A549 (cell line): Measurements from ENCODE around the gene RNF113A. TPM values are rescaled to one million over a fixed set of nuclear protein-coding genes. Genes with fewer than 3 reads are reported as not detected.

ENCODE experiments used
- ATAC-seq, 2 experiments: fragments of 200-7000 bp in 1 of 2; fragments of >200 bp in 1 of 2; cut with Nextera tagmentation in 1 of 2; cut with Tn5 transposase in 1 of 2; 3 replicates each; pipeline versions ENCODE4 v1.8.0 to v1.9.1; 2018 to 2020; ENCODE audit warnings: mild to moderate bottlenecking in 1 of 2, moderate library complexity in 1 of 2
- CTCF ChIA-PET: fragments of 300-600 bp; sonication (Branson Sonifier 250); formaldehyde crosslinking; extraction: SDS; loops from one replicate; lab custom pipeline; 2021; ENCODE audit warnings: antibody characterized with exemption, inconsistent platforms; lab: Yijun Ruan, JAX
- POLR2A ChIA-PET: fragments of 350-600 bp; formaldehyde crosslinking; extraction: SDS; loops from one replicate; lab custom pipeline; 2021; ENCODE audit warnings: antibody characterized with exemption, inconsistent platforms; lab: Yijun Ruan, JAX
- DNase-seq, 2 experiments: peaks; one replicate each; pipeline versions ENCODE4 v3.0.0 to v3.0.0-alpha.2; 2011 to 2016; ENCODE audit warnings: low read depth in 1 of 2, low spot score in 1 of 2
- FAIRE-seq: peaks from 2 replicates; lab custom pipeline; 2011; peaks lifted over from hg19 to GRCh38; lab: Jason Lieb, UNC
- H3K27ac ChIP-seq, 2 experiments: fragments of >200 bp; sonication (Bioruptor Twin); formaldehyde crosslinking; 3 replicates each; pipeline ENCODE4 v1.5.1; 2016 to 2017
- H3K4me1 ChIP-seq: fragments of >200 bp; sonication (Bioruptor Twin); formaldehyde crosslinking; 3 replicates; pipeline ENCODE4 v1.6.1; 2016
- H3K4me2 ChIP-seq: fragments of >200 bp; sonication (Bioruptor Twin); formaldehyde crosslinking; 3 replicates; pipeline ENCODE4 v1.6.1; 2016
- H3K4me3 ChIP-seq: fragments of >200 bp; sonication (Bioruptor Twin); formaldehyde crosslinking; 3 replicates; pipeline ENCODE4 v1.5.1; 2016
- H3K9me3 ChIP-seq: fragments of >200 bp; sonication (Bioruptor Twin); formaldehyde crosslinking; 3 replicates; pipeline ENCODE4 v1.6.1; 2016
- ATOH8 ChIP-seq: fragments of 250-450 bp; sonication (Bioruptor Pico); IDR thresholded peaks from 2 replicates; pipeline ENCODE4 v1.5.0; 2020; ENCODE audit warnings: low read depth, mild to moderate bottlenecking, moderate library complexity
- CHD4 ChIP-seq: fragments of 200-600 bp; sonication (generic); IDR thresholded peaks from 2 replicates; pipeline ENCODE4 v1.6.1; 2016; ENCODE audit warnings: antibody characterized with exemption, mild to moderate bottlenecking, borderline replicate concordance
- CTCF ChIP-seq: fragments of >200 bp; sonication (Bioruptor Twin); formaldehyde crosslinking; IDR thresholded peaks from 3 replicates; pipeline ENCODE4 v1.5.1; 2016
- EHMT2 ChIP-seq: fragments of 200-600 bp; sonication (generic); IDR thresholded peaks from 2 replicates; pipeline ENCODE4 v1.6.1; 2016; ENCODE audit warnings: antibody characterized with exemption, low read depth, mild to moderate bottlenecking, moderate library complexity
- ELK1 ChIP-seq: fragments of 150-350 bp; IDR thresholded peaks from 2 replicates; pipeline ENCODE4 v1.6.1; 2014; ENCODE audit warnings: low read depth, mild to moderate bottlenecking, low read length
- FOXS1 ChIP-seq: fragments of 250-450 bp; sonication (Bioruptor Pico); IDR thresholded peaks from 2 replicates; pipeline ENCODE4 v1.5.0; 2020; ENCODE audit warnings: mild to moderate bottlenecking, moderate library complexity
- GATA3 ChIP-seq: IDR thresholded peaks from 2 replicates; pipeline ENCODE4 v1.6.1; 2012; ENCODE audit warnings: borderline replicate concordance
- HEYL ChIP-seq: fragments of 250-450 bp; sonication (Bioruptor Pico); IDR thresholded peaks from 2 replicates; pipeline ENCODE4 v1.8.0; 2021; ENCODE audit warnings: mild to moderate bottlenecking, moderate library complexity
- HOXA7 ChIP-seq: fragments of 250-450 bp; sonication (Bioruptor Pico); IDR thresholded peaks from 2 replicates; pipeline ENCODE4 v1.5.0; 2020; ENCODE audit warnings: mild to moderate bottlenecking, moderate library complexity
- HOXB13 ChIP-seq: fragments of 250-450 bp; sonication (Bioruptor Pico); IDR thresholded peaks from 2 replicates; pipeline ENCODE4 v1.5.0; 2020; ENCODE audit warnings: low read depth, mild to moderate bottlenecking, moderate library complexity
- MAX ChIP-seq: IDR thresholded peaks from 2 replicates; pipeline ENCODE4 v1.6.1; 2012
- MYC ChIP-seq: IDR thresholded peaks from 2 replicates; pipeline ENCODE4 v1.6.1; 2012; ENCODE audit warnings: mild to moderate bottlenecking, inconsistent platforms, low read length, improper control_type of control experiment, borderline replicate concordance
- NFE2L2 ChIP-seq: fragments of 150-350 bp; conservative IDR thresholded peaks from 2 replicates; pipeline ENCODE4 v1.6.1; 2014; ENCODE audit warnings: low read length
- POLR2A ChIP-seq: IDR thresholded peaks from 2 replicates; pipeline ENCODE4 v1.6.1; 2012; ENCODE audit warnings: mild to moderate bottlenecking, low read length
- RARB ChIP-seq: fragments of 250-450 bp; sonication (Bioruptor Pico); IDR thresholded peaks from 2 replicates; pipeline ENCODE4 v1.8.0; 2021; ENCODE audit warnings: mild to moderate bottlenecking, moderate library complexity
- RNF2 ChIP-seq: fragments of 200-600 bp; sonication (generic); IDR thresholded peaks from 2 replicates; pipeline ENCODE4 v1.6.1; 2016; ENCODE audit warnings: low read depth, mild to moderate bottlenecking, antibody characterized with exemption, moderate library complexity, borderline replicate concordance
- TP53 ChIP-seq: fragments of 250-450 bp; sonication (Bioruptor Pico); IDR thresholded peaks from 2 replicates; pipeline ENCODE4 v1.5.0; 2021; ENCODE audit warnings: mild to moderate bottlenecking, moderate library complexity
- ZC3H11A ChIP-seq: fragments of 450-650 bp; IDR thresholded peaks from 2 replicates; pipeline ENCODE4 v1.6.1; 2014; ENCODE audit warnings: antibody characterized with exemption, mild to moderate bottlenecking
- ZSCAN20 ChIP-seq: fragments of 250-450 bp; sonication (Bioruptor Pico); IDR thresholded peaks from 2 replicates; pipeline ENCODE4 v1.8.0; 2022; ENCODE audit warnings: mild to moderate bottlenecking, moderate library complexity
- WGBS: methylation state at CpG from one replicate; pipeline ENCODE4 v1.1.6; 2017; ENCODE audit errors: missing lambda C conversion rate; 5-methylcytosine and 5-hydroxymethylcytosine counted together
- polyA plus RNA-seq, 4 experiments: library from polyadenylated mRNA; depleted of rRNA in 3 of 4; stranded (reverse); fragments of >200 nt; fragmentation: RNase III in 1 of 4; extraction: RNeasy Plus Mini Kit Qiagen cat#74134 plus additional on column Dnase treatment in 1 of 4; gene quantifications; 2 replicates in 3 of 4; 3 replicates in 1 of 4; pipeline ENCODE4 v1.2.3, GENCODE V29; 2011 to 2017

The RNF113A gene
- polyA plus RNA-seq, 2 of the 4 experiments (the other 2 are of a cell fraction) = 18.4 to 18.5 TPM

GRCh38 chrX:119870626-119871131 lies 854 bp downstream of the RNF113A start:
- H3K9me3 ChIP-seq = no peaks in the 10 kb centered on the region
- WGBS = 3% methylated on average over 24 of the region's 25 CpGs
- TF ChIP-seq CHD4 = no peak
- no peak for TF ChIP-seq EHMT2
- TF ChIP-seq ZC3H11A = no peak
- TF ChIP-seq GATA3 = no peak
- TF ChIP-seq FOXS1 (CRISPR knock-in tag) = no peak
- no peak for TF ChIP-seq MYC
- TF ChIP-seq HOXA7 (CRISPR knock-in tag) = no peak
- no peak for TF ChIP-seq MAX
- TF ChIP-seq ELK1 = no peak
- no peak for TF ChIP-seq RARB
- no peak for TF ChIP-seq NFE2L2
- no peak for TF ChIP-seq CTCF
- no peak for TF ChIP-seq TP53
- no peak for TF ChIP-seq RNF2
- no peak for TF ChIP-seq HEYL (CRISPR knock-in tag)
- TF ChIP-seq, all 56 proteins: peak for 0
- FAIRE-seq (no peak), ATAC-seq (peak; percentile 49 to 60; a peak in 5 of 6 replicates), DNase-seq (no peak)
- Histone ChIP-seq H3K4me3 (peak overlapping the region; percentile 76), H3K4me1 (peaks cover 17% of the 10 kb centered on the region; the same call in 1 of the 3 replicates), H3K27ac (peak overlapping the region; percentile 96 to 99), H3K4me2 (peak overlapping the region; percentile 98)
- CTCF ChIA-PET = interaction anchor here (1.0 to 1.7 kb wide), 4 partner anchors 14 to 358 kb away, joined by 3 to 5 read pairs (median 4); partner anchors contain the start of gene UPF3B
- POLR2A ChIA-PET = interaction anchor here (0.6 to 2.7 kb wide), 8 partner anchors 9 to 297 kb away, joined by 3 to 26 read pairs (median 4); partner anchors contain the start of genes RPL39 and UPF3B

- FAIRE-seq (no peak), DNase-seq (no peak), ATAC-seq (no peak)
- peak overlapping the region; percentile 78 for H3K4me2 ChIP-seq
- H3K27ac ChIP-seq = peak overlapping the region; percentile 65 to 77
- H3K4me1 ChIP-seq = no peaks in the 10 kb centered on the region
- 39% methylated on average over 10 of the region's 10 CpGs for WGBS
- CTCF ChIA-PET = interaction anchor here (0.7 to 1.5 kb wide), 3 partner anchors 17 to 100 kb away, joined by 3 to 10 read pairs (median 3); no protein-coding TSS in a partner anchor
- TF ChIP-seq HOXB13 (CRISPR knock-in tag) (no peak), ATOH8 (no peak), ZSCAN20 (no peak), POLR2A (no peak)
- H3K4me3 ChIP-seq = peak overlapping the region; percentile 45
- H3K9me3 ChIP-seq = no peaks in the 10 kb centered on the region
- POLR2A ChIA-PET = interaction anchor here (0.5 to 2.5 kb wide), 10 partner anchors 8 to 385 kb away, joined by 3 to 40 read pairs (median 4); partner anchors contain the start of genes NDUFA1, RNF113A, RPL39 and SLC25A5
Measured at GRCh38 chrX:119853444-119853843, 18.1 kb downstream of the RNF113A start.
